GM19035 (cell line): ENCODE results near the gene SLC6A16.
"Not testable (repeated sequence)": the region's sequence is repeated elsewhere in the genome, so short reads cannot be mapped to it uniquely, and the experiment has no call there.

Source experiments
- ATAC-seq: cut with Tn5 transposase; IDR thresholded peaks from one replicate; pipeline ENCODE4 v1.9.1; 2021; ENCODE audit not compliant: unreplicated experiment

The SLC6A16 gene

DNA sequence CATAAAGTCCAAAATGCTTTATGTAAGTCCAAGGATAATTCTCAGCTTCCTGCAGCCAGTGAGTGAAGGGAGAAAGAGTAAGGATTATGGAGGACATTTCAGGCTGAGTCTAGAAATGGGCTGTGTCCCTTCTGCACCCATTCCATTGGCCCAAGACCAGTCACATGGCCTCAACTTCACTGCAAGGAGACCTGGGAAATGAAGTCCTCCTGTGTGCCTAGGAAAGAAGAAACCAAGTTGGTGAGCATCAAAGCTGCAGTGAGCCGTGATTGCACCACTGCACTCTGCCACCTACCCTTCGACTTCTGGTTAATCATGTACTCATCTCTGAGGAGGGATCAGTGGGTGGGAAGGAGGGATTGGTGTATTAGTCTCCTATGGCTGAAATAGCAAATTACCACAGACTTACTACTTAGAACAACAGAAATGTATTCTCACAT lies 6.6 kb upstream of the SLC6A16 start:
- peak; percentile 44 for ATAC-seq

DNA sequence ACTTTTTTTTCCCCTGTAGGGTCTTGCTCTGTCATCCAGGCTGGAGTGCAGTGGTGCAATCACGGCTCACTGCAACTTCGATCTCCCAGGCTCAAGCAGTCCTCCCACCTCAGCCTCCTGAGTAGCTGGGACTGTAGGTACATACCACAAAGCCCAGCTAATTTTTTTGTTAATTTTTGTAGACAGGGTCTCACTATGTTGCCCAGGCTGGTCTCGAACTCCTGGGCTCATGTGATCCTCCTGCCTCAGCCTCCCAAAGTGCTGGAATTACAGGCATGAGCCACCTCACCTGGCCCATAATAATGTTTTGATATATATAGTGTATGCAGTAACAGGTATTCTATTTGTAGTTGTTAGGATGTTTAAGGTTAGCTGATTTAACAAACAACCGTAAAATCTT lies 6.2 kb upstream of the SLC6A16 start:
- not testable (repeated sequence) for ATAC-seq

DNA sequence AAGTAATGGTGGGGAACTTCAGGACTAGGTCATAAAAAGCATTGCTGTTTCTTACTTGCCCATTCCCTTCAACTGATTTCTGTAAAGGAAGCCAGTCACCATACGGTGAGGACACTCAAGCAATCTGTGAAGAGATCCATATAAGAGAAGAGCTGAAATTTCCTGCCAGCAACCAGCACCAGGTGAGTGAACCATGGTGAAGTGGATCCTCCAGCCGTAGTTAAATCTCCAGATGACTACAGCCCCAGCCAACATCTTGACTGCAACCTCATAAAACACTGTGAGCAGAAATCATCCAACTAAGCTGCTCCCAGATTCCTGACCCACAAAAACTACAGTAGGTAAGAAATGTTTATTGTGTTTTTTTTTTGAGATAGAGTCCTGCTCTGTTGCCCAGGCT lies 3.8 kb upstream of the SLC6A16 start:
- no peak for ATAC-seq

DNA sequence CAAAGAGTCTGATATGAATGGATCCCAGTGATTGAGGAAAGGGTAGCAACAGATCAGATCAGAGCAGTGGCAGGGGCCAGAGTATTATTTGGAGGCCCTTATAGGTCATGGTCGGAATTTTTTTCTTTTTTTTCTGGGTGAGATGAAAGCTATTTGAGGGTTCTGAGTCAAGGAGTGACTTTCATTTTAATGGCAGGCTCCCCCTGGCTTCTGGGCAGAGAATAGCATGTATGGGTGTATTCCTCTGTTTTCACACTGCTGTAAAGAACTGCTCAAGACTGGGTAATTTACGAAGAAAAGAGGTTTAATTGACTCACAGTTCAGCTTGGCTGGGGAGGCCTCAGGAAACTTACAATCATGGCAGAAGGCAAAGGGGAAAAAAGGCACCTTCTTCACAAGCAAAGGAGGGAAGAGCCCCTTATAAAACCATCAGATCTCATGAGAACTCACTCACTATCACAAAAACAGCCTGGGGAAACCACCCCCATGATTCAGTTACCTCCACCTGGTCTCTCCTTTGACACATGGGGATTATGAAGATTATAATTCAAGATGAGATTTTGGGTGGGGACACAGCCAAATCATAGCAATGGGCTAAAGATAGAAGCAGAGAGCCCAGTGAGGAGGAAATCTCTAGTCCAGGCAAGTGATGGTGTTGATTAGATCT lies 3.0 kb upstream of the SLC6A16 start:
- no peak for ATAC-seq

DNA sequence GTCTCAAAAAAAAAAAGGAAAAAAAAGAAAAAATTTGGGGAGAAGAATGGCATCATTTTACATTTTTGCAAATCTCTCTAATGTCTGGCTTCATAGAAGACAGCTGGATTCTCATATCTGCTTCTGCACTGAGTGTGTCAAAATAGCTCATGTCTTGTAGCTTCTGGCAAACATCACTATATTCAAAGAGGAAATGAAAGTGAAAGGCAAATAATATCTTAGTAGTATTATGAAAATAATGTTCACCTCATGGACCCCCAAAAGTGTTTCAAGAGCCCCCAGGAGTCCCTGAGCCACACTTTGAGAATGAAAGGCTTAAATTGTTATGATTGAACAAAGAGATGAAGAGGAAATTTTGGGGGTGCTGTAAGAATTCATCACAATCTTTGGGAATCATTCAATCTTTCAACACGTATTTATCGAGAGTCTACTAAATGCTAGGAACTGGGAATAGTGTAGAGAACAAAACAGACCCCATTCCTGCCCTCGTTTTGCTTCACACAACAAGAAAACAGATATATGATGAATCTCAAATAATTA lies 1.2 kb upstream of the SLC6A16 start:
- no peak for ATAC-seq

DNA sequence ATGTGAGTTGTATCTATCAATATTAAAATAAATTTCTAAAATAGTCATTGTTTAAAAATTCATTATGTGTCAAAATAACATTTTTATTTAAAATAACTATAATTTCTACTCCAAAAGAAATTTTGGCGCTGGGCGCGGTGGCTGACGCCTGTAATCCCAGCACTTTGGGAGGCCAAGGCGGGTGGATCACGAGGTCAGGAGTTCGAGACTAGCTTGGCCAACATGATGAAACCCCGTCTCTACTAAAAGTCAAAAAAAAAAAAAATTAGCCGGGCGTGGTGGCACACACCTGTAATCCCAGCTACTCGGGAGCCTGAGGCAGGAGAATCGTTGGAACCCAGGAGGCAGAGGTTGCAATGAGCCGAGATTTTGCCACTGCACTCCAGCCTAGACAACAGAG lies 765 bp upstream of the SLC6A16 start:
- ATAC-seq = not testable (repeated sequence)

DNA sequence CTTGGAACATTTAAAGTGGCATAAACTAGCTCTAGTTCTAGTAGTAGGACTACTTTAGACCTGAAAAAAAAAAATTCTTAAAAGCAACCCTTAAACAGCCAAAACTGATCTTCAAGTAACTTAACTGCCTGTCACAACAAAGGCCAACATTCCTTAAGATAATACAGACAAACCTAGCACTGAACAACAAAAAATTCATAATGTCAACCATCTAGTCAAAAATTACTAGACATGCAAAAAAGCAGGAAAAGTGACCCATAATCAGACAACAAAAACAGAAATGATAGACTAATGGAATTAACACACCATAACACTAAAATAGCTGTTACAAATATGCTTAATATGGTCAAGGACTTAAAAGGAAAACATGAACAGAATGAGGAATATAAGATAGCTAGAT lies 6.7 kb downstream of the SLC6A16 start:
- no peak for ATAC-seq

DNA sequence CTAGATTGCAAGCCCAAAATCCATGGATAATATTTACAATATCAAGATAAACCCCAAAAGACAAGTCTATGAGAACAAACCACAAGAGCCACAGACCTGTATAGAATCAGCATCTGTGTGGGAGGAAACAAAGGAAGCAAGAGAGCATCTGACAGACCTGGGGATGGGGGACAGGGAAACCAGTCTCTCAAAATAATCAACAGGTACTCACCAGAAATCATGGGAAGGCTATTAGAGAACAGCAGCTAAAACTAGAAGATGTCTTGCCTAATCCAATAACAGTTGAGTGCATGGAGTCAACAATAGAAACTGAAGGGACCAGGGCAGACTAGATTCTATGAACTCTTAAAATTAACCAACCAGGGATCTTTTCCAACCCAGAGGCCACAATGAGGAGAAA lies 8.7 kb downstream of the SLC6A16 start:
- ATAC-seq = no peak

DNA sequence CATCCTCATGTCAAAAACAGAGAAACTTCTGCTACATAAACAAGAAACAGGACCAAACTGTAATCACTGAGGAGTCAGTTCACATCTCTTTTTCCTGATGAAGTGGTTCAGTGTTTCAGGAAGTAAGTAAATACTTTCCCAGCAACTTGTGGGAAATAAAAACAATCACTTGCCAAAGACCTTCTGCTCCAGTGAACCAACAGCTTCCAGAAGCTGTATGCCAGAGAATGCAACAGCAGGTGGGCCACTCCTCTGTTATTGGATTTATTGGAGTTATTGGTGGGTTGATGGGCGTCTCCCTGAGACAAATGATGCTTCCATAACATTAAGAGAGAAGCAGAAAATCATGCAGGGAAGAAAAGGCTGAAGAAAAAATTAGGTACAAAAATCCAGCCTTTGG lies 9.9 kb downstream of the SLC6A16 start:
- no peak for ATAC-seq

DNA sequence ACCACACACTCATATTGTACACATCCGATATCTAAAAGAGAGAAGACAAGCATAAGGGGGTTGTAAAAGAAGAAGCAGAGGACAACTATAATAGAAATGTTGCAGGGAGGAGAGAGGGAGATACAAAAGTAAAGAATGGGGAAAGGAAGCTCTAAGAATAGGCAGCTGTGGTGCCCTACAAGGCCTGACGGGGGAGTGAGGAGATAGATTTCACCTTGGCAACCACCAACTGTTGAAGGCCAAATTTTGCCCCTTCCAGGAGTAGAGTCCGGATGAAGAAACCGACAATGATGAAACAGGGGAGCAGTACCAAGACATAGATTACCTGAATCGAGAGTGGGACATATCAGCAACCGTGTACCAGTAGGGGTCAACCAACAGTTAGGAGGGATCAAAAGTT lies 15.9 kb downstream of the SLC6A16 start:
- no peak for ATAC-seq

DNA sequence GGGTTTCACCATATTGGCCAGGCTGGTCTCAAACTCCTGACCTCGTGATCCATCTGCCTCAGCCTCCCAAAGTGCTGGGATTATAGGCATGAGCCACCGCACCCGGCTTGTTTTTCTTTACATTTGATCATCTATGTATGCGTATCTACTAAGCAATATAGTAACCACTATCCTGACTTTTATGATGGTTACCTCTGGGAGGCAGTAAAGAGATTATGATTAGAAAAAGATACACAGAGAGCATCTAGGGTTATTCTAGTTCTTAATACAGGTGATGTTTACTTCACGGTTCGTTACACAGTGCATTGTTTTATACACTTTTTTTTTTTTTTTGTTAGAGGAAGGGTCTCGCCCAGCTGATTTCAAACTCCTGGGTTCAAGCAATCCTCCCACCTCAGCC lies 18.3 kb downstream of the SLC6A16 start:
- ATAC-seq = not testable (repeated sequence)

DNA sequence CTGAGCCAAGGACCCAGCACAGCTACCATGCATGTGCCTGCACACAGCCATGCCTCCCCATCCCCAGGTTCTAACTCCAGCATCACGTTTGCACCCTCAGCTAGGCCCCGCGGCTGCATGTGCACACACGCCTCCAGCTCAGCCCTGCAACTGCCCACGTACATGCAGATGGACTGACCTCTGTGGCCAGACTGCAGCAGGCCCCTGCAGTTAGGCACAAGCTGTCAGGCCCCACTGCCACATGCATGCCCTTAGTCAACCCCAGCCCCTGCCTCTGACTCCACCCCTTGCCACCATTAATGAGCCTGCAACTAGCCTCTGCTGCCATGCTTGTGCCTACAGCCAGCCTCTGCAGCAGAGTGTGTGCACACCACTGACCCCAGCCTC lies 23.1 kb downstream of the SLC6A16 start:
- ATAC-seq = no peak

DNA sequence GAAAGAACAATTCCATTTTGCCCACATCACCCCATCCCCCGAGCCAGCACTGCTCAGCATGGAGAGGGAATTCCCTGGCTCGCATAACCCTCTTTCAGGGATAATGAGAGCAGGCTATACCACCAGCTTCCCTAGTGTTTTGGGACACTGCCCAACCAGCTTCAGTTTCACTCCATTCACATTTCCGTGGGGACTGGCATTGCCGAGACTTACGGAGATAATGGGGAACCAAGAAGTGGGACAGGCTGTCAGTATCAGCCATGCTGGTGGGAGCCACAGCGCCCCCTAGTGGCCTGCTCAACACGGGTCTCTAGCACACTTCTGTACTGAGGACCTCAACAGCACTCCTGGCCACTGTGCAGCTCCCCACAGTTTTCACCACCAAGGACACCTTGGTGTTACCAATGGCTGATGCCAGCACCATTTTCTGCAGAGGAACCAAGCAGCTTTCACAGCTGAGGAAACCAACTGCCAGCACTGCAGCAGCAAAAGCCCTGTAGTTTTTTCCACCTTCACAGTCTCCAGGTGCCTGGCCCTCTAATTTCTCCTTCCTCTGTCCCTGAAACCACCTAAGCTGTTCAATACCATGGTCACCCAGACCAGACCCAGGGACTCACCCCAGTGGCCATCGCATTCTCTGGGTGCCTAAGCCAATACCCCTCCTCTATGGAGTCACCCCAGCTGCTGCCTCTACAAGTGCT lies 23.7 kb downstream of the SLC6A16 start:
- ATAC-seq = no peak

DNA sequence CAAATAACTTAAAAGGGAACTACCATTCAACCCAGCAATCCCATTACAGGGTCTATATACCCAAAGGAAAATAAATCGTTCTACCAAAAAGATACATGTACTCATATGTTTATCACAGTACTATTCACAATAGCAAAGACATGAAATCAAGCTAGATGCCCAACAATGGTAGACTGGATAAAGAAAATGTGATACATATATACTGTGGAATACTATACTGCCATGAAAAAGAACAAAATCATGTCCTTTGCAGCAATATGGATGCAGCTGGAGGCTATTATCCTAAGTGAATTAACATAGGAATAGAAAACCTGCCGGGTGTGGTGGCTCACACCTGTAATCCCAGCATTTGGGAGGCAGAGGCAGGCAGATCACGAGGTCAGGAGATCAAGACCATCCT lies 26.3 kb downstream of the SLC6A16 start:
- not testable (repeated sequence) for ATAC-seq

DNA sequence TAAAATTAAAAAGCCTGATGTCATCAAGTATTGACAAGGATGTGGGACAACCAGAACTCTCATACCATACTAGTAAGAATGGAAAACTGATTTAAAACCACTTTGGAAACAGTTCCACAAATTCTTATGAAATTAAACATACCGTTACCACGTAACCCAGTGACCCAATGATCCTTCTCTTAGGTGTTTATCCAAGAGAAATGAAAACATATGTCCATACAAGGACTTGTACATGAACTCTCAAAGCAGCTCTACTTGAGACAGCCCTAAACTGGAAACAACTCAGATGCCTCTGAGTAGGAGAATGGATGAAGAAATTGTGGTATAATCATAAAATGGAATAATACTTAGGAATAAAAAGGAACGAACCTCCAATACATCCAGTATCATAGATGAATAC lies 27.6 kb downstream of the SLC6A16 start:
- no peak for ATAC-seq

DNA sequence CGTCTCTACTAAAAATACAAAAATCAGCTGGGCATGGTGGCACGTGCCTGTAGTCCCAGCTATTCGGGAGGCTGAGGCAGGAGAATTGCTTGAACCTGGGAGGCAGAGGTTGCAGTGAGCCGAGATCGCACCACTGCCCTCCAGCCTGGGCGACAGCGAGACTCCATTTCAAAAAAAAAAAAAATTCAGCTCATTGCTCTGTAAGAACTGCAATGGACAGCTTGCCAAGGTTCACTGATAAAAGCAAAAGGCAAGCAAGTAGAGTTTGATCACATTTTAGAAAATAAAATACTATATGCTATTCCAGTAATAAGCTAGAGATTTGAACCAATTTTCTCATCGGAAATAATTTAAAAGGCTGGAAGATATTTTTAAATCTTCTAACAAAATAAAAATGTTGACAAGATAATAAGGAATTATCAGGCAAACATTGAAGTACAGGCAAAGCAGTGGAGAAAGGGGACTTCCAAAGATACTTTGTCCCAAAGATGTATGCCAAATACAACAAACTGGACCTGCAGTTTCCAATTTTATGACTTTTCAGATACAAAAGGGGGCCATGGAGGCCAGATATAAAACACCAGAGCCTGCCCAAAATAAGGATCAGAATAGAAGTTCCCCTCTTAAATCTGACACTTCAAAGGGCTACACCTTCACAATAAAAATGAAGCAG lies 29.6 kb downstream of the SLC6A16 start:
- ATAC-seq = no peak

DNA sequence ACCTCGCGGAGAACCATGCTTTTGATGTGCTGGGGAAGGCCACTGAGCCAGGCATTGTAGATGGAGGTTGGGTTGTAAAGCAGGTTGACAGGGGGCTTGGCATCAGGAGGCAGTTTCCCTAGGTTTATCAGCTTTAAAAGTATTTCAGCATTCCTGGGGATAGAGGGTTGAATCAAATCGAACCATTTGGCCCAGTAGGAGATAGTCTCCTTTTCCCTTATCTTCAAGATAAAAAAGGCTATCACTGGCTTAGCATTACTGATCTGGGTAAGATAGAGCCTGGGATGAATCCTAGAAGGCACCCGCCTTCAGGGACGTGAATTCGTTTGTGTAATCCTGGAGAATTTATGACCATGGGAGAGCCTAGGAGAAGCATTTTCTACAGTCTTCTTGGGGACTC lies 30.6 kb downstream of the SLC6A16 start:
- ATAC-seq = no peak

DNA sequence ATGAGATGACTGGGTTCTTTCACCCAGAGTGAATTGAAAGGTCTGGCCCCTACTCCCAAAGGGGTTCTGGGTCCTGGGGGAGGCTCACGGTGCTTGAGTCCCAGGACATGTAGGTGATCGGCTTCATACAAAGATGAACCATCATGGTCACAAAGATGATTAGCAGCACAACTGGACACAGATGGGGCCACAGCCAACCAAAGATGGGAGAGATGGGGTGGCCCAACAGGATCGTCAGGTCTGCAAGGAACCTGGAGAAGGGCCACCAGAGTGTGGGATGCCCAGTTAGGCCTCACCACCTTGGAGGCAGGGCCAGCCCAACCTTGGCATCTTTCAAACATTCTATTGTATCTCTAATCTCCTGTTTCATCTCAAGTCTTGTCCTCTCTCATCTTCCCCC lies 34.5 kb downstream of the SLC6A16 start:
- ATAC-seq = no peak

DNA sequence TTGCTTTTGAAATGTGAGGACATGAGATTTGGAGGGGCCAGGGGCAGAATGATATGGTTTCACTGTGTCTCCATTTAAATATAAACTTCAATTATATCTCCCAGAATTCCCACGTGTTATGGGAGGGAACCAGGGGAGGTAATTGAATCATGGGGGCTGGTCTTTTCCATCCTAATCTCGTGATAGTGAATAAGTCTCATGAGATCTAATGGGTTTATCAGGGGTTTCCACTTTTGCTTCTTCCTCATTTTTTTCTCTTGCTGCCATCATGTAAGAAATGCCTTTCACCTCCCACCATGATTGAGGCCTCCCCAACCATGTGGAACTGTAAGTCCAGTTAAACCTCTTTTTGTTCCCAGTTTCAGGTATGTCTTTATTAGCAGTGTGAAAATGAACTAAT lies 35.7 kb downstream of the SLC6A16 start:
- ATAC-seq = not testable (repeated sequence)

DNA sequence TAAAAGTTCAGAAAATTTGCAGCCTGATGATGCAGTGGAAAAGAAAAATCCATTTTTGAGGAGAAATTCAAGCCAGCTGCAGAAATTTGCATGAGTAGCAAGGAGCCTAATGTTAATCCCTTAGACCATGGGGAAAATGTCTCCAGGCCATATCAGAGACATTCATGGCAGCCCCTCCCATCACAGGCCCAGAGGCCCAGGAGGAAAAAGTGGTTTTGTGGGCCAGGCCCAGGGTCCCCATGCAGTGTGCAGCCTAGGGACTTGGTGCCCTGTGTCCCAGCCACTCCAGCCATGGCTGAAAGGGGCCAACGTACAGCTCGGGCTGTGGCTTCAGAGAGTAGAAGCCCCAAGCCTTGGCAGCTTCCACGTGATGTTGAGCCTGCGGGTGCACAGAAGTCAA lies 36.8 kb downstream of the SLC6A16 start:
- ATAC-seq = not testable (repeated sequence)

DNA sequence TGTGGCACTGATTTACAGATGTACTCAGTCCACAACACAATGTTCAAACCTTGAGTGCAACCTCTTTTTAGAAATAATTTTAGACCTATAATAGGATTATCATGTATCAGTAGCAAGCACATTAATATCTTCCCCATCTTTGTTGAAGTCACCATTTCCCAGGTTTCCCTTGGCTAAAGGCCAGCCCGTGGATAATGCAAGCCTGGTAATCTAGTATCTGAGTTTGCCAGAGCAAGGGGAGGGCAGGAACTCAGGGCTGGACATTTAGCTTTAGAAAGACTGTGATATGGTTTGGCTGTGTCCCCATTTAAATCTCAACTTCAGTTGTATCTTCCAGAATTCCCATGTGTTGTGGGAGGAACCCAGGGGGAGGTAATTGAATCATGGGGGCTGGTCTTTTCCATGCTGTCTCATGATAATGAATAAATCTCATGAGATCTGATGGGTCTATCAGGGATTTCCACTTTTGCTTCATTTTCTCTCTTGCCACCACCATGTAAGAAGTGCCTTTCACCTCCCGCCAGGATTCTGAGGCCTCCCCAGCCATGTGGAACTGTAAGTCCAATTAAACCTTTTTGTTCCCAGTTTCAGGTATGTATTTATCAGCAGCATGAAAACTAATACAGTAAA lies 37.7 kb downstream of the SLC6A16 start:
- no peak for ATAC-seq

DNA sequence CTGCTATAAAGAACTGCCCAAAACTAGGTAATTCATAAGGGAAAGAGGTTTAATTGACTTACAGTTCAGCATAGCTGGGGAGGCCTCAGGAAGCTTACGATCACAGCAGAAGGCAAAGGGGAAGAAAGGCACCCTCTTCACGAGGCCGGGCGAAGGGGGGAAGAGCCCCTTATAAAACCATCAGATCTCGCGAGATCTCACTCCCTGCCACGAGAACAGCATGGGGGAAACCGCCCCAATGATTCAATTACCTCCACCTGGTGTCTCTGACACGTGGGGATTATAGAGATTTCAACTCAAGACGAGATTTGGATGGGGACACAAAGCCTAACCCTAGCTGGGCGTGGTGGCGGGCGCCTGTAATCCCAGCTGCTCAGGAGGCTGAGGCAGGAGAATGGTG lies 42.8 kb downstream of the SLC6A16 start:
- no peak for ATAC-seq
